ENCODE results near the gene AGBL4.
"Not testable (repeated sequence)": the region's sequence is repeated elsewhere in the genome, so short reads cannot be mapped to it uniquely, and the experiment has no call there.

Gene AGBL4

GRCh38 chr1:49016030-49016977, 1007.5 kb downstream of the AGBL4 start:
- peak in 1 of 2 experiments; percentile 51 for DNase-seq

- no peak for DNase-seq
Measured at GRCh38 chr1:49013079-49013478, 1010.7 kb downstream of the AGBL4 start.

GRCh38 chr1:49002981-49003380, 1020.8 kb downstream of the AGBL4 start:
- DNase-seq: not testable (repeated sequence)

GRCh38 chr1:48999321-48999720, 1024.4 kb downstream of the AGBL4 start:
- DNase-seq: no peak

GRCh38 chr1:48996311-48996710, 1027.4 kb downstream of the AGBL4 start:
- DNase-seq: no peak

- DNase-seq: no peak
Measured at GRCh38 chr1:48988633-48989197, 1035.0 kb downstream of the AGBL4 start.

GRCh38 chr1:48979940-48980339, 1043.8 kb downstream of the AGBL4 start:
- no peak for DNase-seq

GRCh38 chr1:48978413-48978812, 1045.3 kb downstream of the AGBL4 start:
- no peak for DNase-seq

- DNase-seq: no peak
Measured at GRCh38 chr1:48977273-48977672, 1046.5 kb downstream of the AGBL4 start.

GRCh38 chr1:48969971-48970370, 1053.8 kb downstream of the AGBL4 start:
- no peak for DNase-seq

GRCh38 chr1:48967318-48967717, 1056.4 kb downstream of the AGBL4 start:
- no peak for DNase-seq

- no peak for DNase-seq
Measured at GRCh38 chr1:48966583-48966982, 1057.2 kb downstream of the AGBL4 start.

- DNase-seq: no peak
Measured at GRCh38 chr1:48960320-48960719, 1063.4 kb downstream of the AGBL4 start.

- no peak for DNase-seq
Measured at GRCh38 chr1:48955774-48956173, 1068.0 kb downstream of the AGBL4 start.

- DNase-seq: no peak
Measured at GRCh38 chr1:48953617-48954016, 1070.1 kb downstream of the AGBL4 start.

- DNase-seq: no peak
Measured at GRCh38 chr1:48948562-48948961, 1075.2 kb downstream of the AGBL4 start.

- DNase-seq: peak in 1 of 2 experiments; percentile 84
Measured at GRCh38 chr1:48947761-48948537, 1075.8 kb downstream of the AGBL4 start.

- DNase-seq: no peak
Measured at GRCh38 chr1:48946070-48946469, 1077.7 kb downstream of the AGBL4 start.

- no peak for DNase-seq
Measured at GRCh38 chr1:48944811-48945210, 1078.9 kb downstream of the AGBL4 start.

- DNase-seq: peak in 1 of 2 experiments; percentile 22
Measured at GRCh38 chr1:48943826-48944225, 1079.9 kb downstream of the AGBL4 start.

- DNase-seq: no peak
Measured at GRCh38 chr1:48943393-48943792, 1080.4 kb downstream of the AGBL4 start.

- no peak for DNase-seq
Measured at GRCh38 chr1:48940962-48941732, 1082.6 kb downstream of the AGBL4 start.

- DNase-seq: no peak
Measured at GRCh38 chr1:48940354-48940753, 1083.4 kb downstream of the AGBL4 start.
